PC-3 (cell line): ENCODE data around the gene PIGZ. TPM values are rescaled to one million over a fixed set of nuclear protein-coding genes. Genes with fewer than 3 reads are reported as not detected.
A peak's percentile ranks its signal among the peaks of the same experiment; 100 is the strongest.

ENCODE experiments used
- ATAC-seq: fragments of 200-7000 bp; cut with Tn5 transposase; 2 replicates; pipeline ENCODE4 v1.9.1; 2020; ENCODE audit warnings: mild to moderate bottlenecking, moderate library complexity
- BruUV-seq: library from RNA; stranded (reverse); fragments of 400-500 nt; replicated peaks from 2 replicates; lab custom pipeline; 2021; lab: Mats Ljungman, UMichigan
- CTCF ChIA-PET: fragments of 300-600 bp; sonication (Branson Sonifier 250); formaldehyde crosslinking; loops from one replicate; lab custom pipeline; 2022; ENCODE audit warnings: antibody characterized with exemption; lab: Charles Lee
- POLR2A ChIA-PET: fragments of 300-600 bp; sonication (Branson Sonifier 250); formaldehyde crosslinking; loops from one replicate; lab custom pipeline; 2022; ENCODE audit warnings: antibody characterized with exemption; ENCODE audit not compliant: unreplicated experiment; lab: Charles Lee
- DNase-seq: peaks from one replicate; pipeline ENCODE4 v3.0.0-alpha.2; 2015
- H2AFZ ChIP-seq: fragments of 300-600 bp; sonication (generic); 2 replicates; pipeline ENCODE4 v1.6.0; 2016; ENCODE audit warnings: antibody characterized with exemption, low read length
- H3F3A ChIP-seq: fragments of 300-600 bp; sonication (generic); one replicate; pipeline ENCODE4 v1.6.0; 2017; ENCODE audit warnings: antibody characterized with exemption, low read length, control low read depth, mild to moderate bottlenecking; ENCODE audit not compliant: unreplicated experiment
- H3K27ac ChIP-seq: fragments of 300-600 bp; sonication (generic); 2 replicates; pipeline ENCODE4 v1.5.1; 2016; ENCODE audit warnings: mild to moderate bottlenecking, low read length
- H3K27me3 ChIP-seq: fragments of 300-600 bp; sonication (generic); 2 replicates; pipeline ENCODE4 v1.6.1; 2016; ENCODE audit warnings: low read length, mixed read lengths
- H3K36me3 ChIP-seq: fragments of 300-600 bp; sonication (generic); 2 replicates; pipeline ENCODE4 v1.6.1; 2016; ENCODE audit warnings: low read depth, mixed run types, low read length, mixed read lengths
- H3K4me1 ChIP-seq: fragments of 300-600 bp; sonication (generic); 2 replicates; pipeline ENCODE4 v1.5.1; 2016; ENCODE audit warnings: low read length; ENCODE audit not compliant: insufficient read depth
- H3K4me2 ChIP-seq: fragments of 300-600 bp; sonication (generic); 2 replicates; pipeline ENCODE4 v1.6.0; 2016; ENCODE audit warnings: low read length
- H3K4me3 ChIP-seq: fragments of 300-600 bp; sonication (generic); 2 replicates; pipeline ENCODE4 v1.5.1; 2016; ENCODE audit warnings: mild to moderate bottlenecking, low read length, mixed read lengths
- H3K79me2 ChIP-seq: fragments of 300-600 bp; sonication (generic); 2 replicates; pipeline ENCODE4 v1.6.1; 2017; ENCODE audit warnings: low read length, mixed read lengths
- H3K9ac ChIP-seq: fragments of 300-600 bp; sonication (generic); 2 replicates; pipeline ENCODE4 v1.6.0; 2016; ENCODE audit warnings: mild to moderate bottlenecking, low read length
- H3K9me2 ChIP-seq: fragments of 300-600 bp; sonication (generic); replicated peaks from 2 replicates; pipeline ENCODE4 v1.6.1; 2016; ENCODE audit warnings: mixed run types, low read length, mixed read lengths
- H3K9me3 ChIP-seq: fragments of 300-600 bp; sonication (generic); 2 replicates; pipeline ENCODE4 v1.6.1; 2016; ENCODE audit warnings: low read length, mixed read lengths
- H4K20me1 ChIP-seq: fragments of 300-600 bp; sonication (generic); 2 replicates; pipeline ENCODE4 v1.6.1; 2016; ENCODE audit warnings: low read length, mixed read lengths
- CTCF ChIP-seq: fragments of 300-600 bp; sonication (generic); conservative IDR thresholded peaks from 2 replicates; pipeline ENCODE4 v1.5.1; 2017; ENCODE audit warnings: antibody characterized with exemption, low read depth, mild to moderate bottlenecking, low read length
- EZH2 ChIP-seq: fragments of 300-600 bp; sonication (generic); IDR thresholded peaks from one replicate; pipeline ENCODE4 v1.6.1; 2017; ENCODE audit warnings: antibody characterized with exemption, mild to moderate bottlenecking, low read length; ENCODE audit not compliant: unreplicated experiment
- EZH2phosphoT487 ChIP-seq: fragments of 300-600 bp; sonication (generic); IDR thresholded peaks from 2 replicates; pipeline ENCODE4 v1.6.1; 2018; ENCODE audit warnings: mild to moderate bottlenecking, antibody characterized with exemption, low read length, borderline replicate concordance
- intact Hi-C: fragments of 100-400 bp; cut with micrococcal nuclease; formaldehyde crosslinking; loops from 2 replicates; pipeline ENCODE4 v1.9.0; 2023
- total RNA-seq: library from RNA; depleted of rRNA; stranded (reverse); fragments of >200 nt; gene quantifications from 2 replicates; pipeline ENCODE4 v1.2.3, GENCODE V29; 2014

Gene PIGZ
- total RNA-seq, 1 experiment from 2014 or later, result 1.6 TPM

GRCh38 chr3:196975349-196975748 is 6.7 kb upstream of the PIGZ start:
- intact Hi-C loops, result no loop called here

GRCh38 chr3:196974661-196975060 is 6.0 kb upstream of the PIGZ start:
- Histone ChIP-seq H3K9me2 (no peaks in the 10 kb centered on the region), H3K36me3 (no peaks in the 10 kb centered on the region), H3K27ac (no peak overlapping the region), H2AFZ (no peak overlapping the region), H4K20me1 (no peaks in the 10 kb centered on the region), H3K9ac (no peak overlapping the region), H3K4me3 (no peak overlapping the region), H3K27me3 (no peaks in the 10 kb centered on the region), H3K79me2 (no peaks in the 10 kb centered on the region), H3K9me3 (no peaks in the 10 kb centered on the region), H3F3A (no peaks in the 10 kb centered on the region), H3K4me2 (no peak overlapping the region), H3K4me1 (peaks cover 6% of the 10 kb centered on the region; the same call in 1 of the 2 replicates)
- intact Hi-C loops, result no loop called here
- BruUV-seq, result no TSS peak
- TF ChIP-seq CTCF, result no peak
- TF ChIP-seq EZH2, result no peak
- TF ChIP-seq EZH2phosphoT487, result no peak
- DNase-seq (no peak), ATAC-seq (no peak)
- ChIA-PET CTCF (no interaction called here), POLR2A (no interaction called here)

More at GRCh38 chr3:196975349-196975748, 6.7 kb upstream of the PIGZ start:
- Histone ChIP-seq H4K20me1 (no peaks in the 10 kb centered on the region), H2AFZ (no peak overlapping the region), H3K4me3 (no peak overlapping the region), H3K27me3 (no peaks in the 10 kb centered on the region), H3K4me2 (no peak overlapping the region), H3K4me1 (peaks cover 1% of the 10 kb centered on the region; the same call in 1 of the 2 replicates), H3F3A (no peaks in the 10 kb centered on the region), H3K36me3 (no peaks in the 10 kb centered on the region), H3K9me2 (no peaks in the 10 kb centered on the region), H3K79me2 (no peaks in the 10 kb centered on the region), H3K9me3 (no peaks in the 10 kb centered on the region), H3K27ac (no peak overlapping the region), H3K9ac (no peak overlapping the region)
- TF ChIP-seq EZH2 (no peak), CTCF (no peak), EZH2phosphoT487 (no peak)
- no TSS peak for BruUV-seq
- no peak for DNase-seq
- POLR2A ChIA-PET, result no interaction called here
- CTCF ChIA-PET, result interaction anchor here (0.5 kb wide), 1 partner anchor 59 kb away, joined by 6 read pairs; no protein-coding TSS in a partner anchor
- no peak for ATAC-seq

- Histone ChIP-seq H2AFZ (no peak overlapping the region), H3K4me3 (no peak overlapping the region), H3K79me2 (0 out of 2 replicates have a peak, but pooled peaks cover 5% of the 10 kb centered on the region), H3K9ac (no peak overlapping the region), H3K27me3 (no peaks in the 10 kb centered on the region), H3F3A (no peaks in the 10 kb centered on the region), H3K4me2 (no peak overlapping the region), H3K27ac (no peak overlapping the region), H3K9me2 (no peaks in the 10 kb centered on the region), H3K9me3 (no peaks in the 10 kb centered on the region), H4K20me1 (no peaks in the 10 kb centered on the region), H3K4me1 (peaks cover 6% of the 10 kb centered on the region; the same call in 1 of the 2 replicates), H3K36me3 (no peaks in the 10 kb centered on the region)
- POLR2A ChIA-PET, result no interaction called here
- no TSS peak for BruUV-seq
- CTCF ChIA-PET, result no interaction called here
- TF ChIP-seq EZH2phosphoT487, result no peak
- TF ChIP-seq CTCF, result peak; percentile 26; the same call in 1 of the 2 replicates
- TF ChIP-seq EZH2, result no peak
- intact Hi-C loops, result no loop called here
- no peak for ATAC-seq
- DNase-seq, result peak; percentile 54
These were observed 2.6 kb upstream of the PIGZ start for GRCh38 chr3:196971094-196971698.
